ENCODE measurements around the gene ESPN. TPM values are rescaled to one million over a fixed set of nuclear protein-coding genes. Genes with fewer than 3 reads are reported as not detected.

ESPN gene
- total RNA-seq, 1 donor from 2014 or later: 3.1 TPM

GRCh38 chr1:6497215-6497866, 72.8 kb downstream of the ESPN start:
- DNase-seq (ENCODE audit: low spot score): peak; percentile 50

- no peak for DNase-seq (ENCODE audit: low spot score)
Measured at GRCh38 chr1:6497867-6498575, 73.4 kb downstream of the ESPN start.

- DNase-seq (ENCODE audit: low spot score): no peak
Measured at GRCh38 chr1:6498576-6499111, 74.1 kb downstream of the ESPN start.

GRCh38 chr1:6499296-6499695, 74.7 kb downstream of the ESPN start:
- no peak for DNase-seq (ENCODE audit: low spot score)

- no peak for DNase-seq (ENCODE audit: low spot score)
Measured at GRCh38 chr1:6500544-6501278, 76.1 kb downstream of the ESPN start.

GRCh38 chr1:6501279-6501813, 76.8 kb downstream of the ESPN start:
- DNase-seq (ENCODE audit: low spot score): no peak

GRCh38 chr1:6502000-6502891, 77.7 kb downstream of the ESPN start:
- DNase-seq (ENCODE audit: low spot score): peak; percentile 44

GRCh38 chr1:6503884-6504602, 79.5 kb downstream of the ESPN start:
- no peak for DNase-seq (ENCODE audit: low spot score)

- DNase-seq (ENCODE audit: low spot score): no peak
Measured at GRCh38 chr1:6504887-6505286, 80.3 kb downstream of the ESPN start.

- DNase-seq (ENCODE audit: low spot score): no peak
Measured at GRCh38 chr1:6505367-6506209, 81.0 kb downstream of the ESPN start.

- no peak for DNase-seq (ENCODE audit: low spot score)
Measured at GRCh38 chr1:6506210-6507036, 81.8 kb downstream of the ESPN start.

GRCh38 chr1:6507037-6507428, 82.5 kb downstream of the ESPN start:
- DNase-seq (ENCODE audit: low spot score): no peak

- no peak for DNase-seq (ENCODE audit: low spot score)
Measured at GRCh38 chr1:6507461-6507911, 82.9 kb downstream of the ESPN start.

- no peak for DNase-seq (ENCODE audit: low spot score)
Measured at GRCh38 chr1:6508154-6508815, 83.7 kb downstream of the ESPN start.

- no peak for DNase-seq (ENCODE audit: low spot score)
Measured at GRCh38 chr1:6508816-6509189, 84.2 kb downstream of the ESPN start.

GRCh38 chr1:6509220-6509918, 84.8 kb downstream of the ESPN start:
- DNase-seq (ENCODE audit: low spot score): no peak

GRCh38 chr1:6509919-6510291, 85.3 kb downstream of the ESPN start:
- no peak for DNase-seq (ENCODE audit: low spot score)

GRCh38 chr1:6510493-6510892, 85.9 kb downstream of the ESPN start:
- DNase-seq (ENCODE audit: low spot score): no peak

Data from mucosa of gallbladder (tissue), 1 donor.